Left ventricle myocardium inferior (tissue), 1 donor: ENCODE results near the gene DTNB. TPM values are rescaled to one million over a fixed set of nuclear protein-coding genes. Genes with fewer than 3 reads are reported as not detected.

Experiments used
- DNase-seq: peaks from one replicate; pipeline ENCODE4 v3.0.0-alpha.2; 2020
- H3K27ac ChIP-seq: fragments of 200-600 bp; replicated peaks from 2 replicates; pipeline ENCODE4 v1.8.0; 2021
- H3K27me3 ChIP-seq: fragments of 200-600 bp; 2 replicates; pipeline ENCODE4 v1.8.0; 2021; ENCODE audit warnings: low read depth
- H3K36me3 ChIP-seq: fragments of 200-600 bp; 2 replicates; pipeline ENCODE4 v1.8.0; 2021
- H3K4me1 ChIP-seq: fragments of 200-600 bp; 2 replicates; pipeline ENCODE4 v1.8.0; 2021
- H3K4me3 ChIP-seq: fragments of 200-600 bp; 2 replicates; pipeline ENCODE4 v1.8.0; 2021; ENCODE audit warnings: mild to moderate bottlenecking, moderate library complexity
- H3K9me3 ChIP-seq: fragments of 200-600 bp; replicated peaks from 2 replicates; pipeline ENCODE4 v1.8.0; 2021
- intact Hi-C: fragments of 100-400 bp; cut with micrococcal nuclease; formaldehyde crosslinking; loops from one replicate; pipeline ENCODE4 v1.11.0; 2022
- total RNA-seq: library from RNA; stranded (reverse); fragmentation: NEBNext Ultra II Directional; extraction: Animal tissue kit (Norgen Biotek cat#: 25700); gene quantifications from one replicate; pipeline ENCODE4 v1.2.1, GENCODE V29; 2021
- TF ChIP-seq, protein P1 (sequence below): fragments of 200-600 bp; IDR thresholded peaks from 2 replicates; pipeline ENCODE4 v1.8.0; 2021; ENCODE audit warnings: antibody characterized with exemption, mild to moderate bottlenecking, borderline replicate concordance
- donor health status: DM: no; HTN: yes; CAD: no; lungs with severe emphysema.

Gene DTNB
- total RNA-seq, 1 donor from 2014 or later = 4.5 TPM

DNA sequence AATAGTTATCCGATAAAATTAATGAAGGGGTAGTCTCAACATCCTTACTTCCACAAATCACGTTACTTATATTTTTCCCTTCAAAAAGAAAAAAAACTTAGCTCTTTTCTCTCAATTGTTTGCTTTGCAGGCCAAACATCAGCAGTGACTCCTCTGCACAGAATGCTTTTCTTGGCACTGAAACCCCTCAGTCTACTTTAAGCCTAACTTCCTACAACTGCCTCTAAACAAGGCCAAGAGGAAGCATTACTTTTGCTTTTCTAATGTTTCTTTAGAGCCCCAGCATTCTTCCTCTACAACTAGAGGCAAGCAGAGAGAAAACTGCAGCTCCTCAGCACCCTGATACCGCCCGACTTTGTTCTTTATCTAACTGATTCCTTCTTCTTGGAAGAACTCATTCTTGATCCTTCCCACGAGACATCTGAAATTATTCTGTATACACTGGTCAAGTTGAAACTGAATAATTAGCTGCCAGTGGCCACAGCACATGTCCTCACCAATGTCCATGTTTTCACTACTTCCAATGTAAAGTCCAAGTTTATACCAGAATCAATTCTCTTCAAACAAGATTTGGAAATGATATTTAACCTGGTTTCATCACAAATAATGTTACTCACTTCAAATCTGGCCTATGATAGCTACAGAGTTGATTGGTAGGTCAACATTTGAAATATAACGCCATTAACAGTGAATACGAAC is 55.3 kb downstream of the DTNB start:
- TF ChIP-seq, protein P1, sequence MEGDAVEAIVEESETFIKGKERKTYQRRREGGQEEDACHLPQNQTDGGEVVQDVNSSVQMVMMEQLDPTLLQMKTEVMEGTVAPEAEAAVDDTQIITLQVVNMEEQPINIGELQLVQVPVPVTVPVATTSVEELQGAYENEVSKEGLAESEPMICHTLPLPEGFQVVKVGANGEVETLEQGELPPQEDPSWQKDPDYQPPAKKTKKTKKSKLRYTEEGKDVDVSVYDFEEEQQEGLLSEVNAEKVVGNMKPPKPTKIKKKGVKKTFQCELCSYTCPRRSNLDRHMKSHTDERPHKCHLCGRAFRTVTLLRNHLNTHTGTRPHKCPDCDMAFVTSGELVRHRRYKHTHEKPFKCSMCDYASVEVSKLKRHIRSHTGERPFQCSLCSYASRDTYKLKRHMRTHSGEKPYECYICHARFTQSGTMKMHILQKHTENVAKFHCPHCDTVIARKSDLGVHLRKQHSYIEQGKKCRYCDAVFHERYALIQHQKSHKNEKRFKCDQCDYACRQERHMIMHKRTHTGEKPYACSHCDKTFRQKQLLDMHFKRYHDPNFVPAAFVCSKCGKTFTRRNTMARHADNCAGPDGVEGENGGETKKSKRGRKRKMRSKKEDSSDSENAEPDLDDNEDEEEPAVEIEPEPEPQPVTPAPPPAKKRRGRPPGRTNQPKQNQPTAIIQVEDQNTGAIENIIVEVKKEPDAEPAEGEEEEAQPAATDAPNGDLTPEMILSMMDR = no peak
- no peak overlapping the region for H3K4me3 ChIP-seq
- no peaks in the 10 kb centered on the region for H3K9me3 ChIP-seq
- H3K27me3 ChIP-seq = no peaks in the 10 kb centered on the region
- peak overlapping the region; percentile 50 for H3K27ac ChIP-seq
- intact Hi-C loops = no loop called here
- no peaks in the 10 kb centered on the region for H3K36me3 ChIP-seq
- DNase-seq = no peak
- H3K4me1 ChIP-seq = peaks cover 22% of the 10 kb centered on the region

DNA sequence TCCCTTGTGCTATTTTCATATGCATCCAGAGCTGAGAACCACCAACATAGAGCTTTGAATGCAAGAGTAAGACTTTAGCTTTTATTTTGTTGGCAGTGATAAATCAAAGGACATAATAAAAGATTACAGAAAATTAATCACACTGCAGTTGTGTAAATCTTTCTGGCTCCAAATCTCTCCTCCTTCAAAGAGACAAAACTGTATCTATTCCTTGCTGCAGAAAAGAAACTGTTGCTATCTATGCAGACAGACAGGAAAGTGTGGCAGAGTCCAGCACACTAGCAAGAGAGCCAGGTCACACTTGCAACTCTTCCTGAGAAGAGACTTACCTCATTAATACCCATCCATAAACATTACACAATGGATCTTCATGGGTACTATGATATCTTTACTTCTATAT is 57.5 kb downstream of the DTNB start:
- Histone ChIP-seq H3K36me3 (no peaks in the 10 kb centered on the region), H3K4me1 (peaks cover 22% of the 10 kb centered on the region), H3K27ac (no peak overlapping the region), H3K9me3 (no peaks in the 10 kb centered on the region), H3K27me3 (no peaks in the 10 kb centered on the region), H3K4me3 (no peak overlapping the region)
- intact Hi-C loops = no loop called here
- no peak for DNase-seq
- TF ChIP-seq, protein P1 = no peak

DNA sequence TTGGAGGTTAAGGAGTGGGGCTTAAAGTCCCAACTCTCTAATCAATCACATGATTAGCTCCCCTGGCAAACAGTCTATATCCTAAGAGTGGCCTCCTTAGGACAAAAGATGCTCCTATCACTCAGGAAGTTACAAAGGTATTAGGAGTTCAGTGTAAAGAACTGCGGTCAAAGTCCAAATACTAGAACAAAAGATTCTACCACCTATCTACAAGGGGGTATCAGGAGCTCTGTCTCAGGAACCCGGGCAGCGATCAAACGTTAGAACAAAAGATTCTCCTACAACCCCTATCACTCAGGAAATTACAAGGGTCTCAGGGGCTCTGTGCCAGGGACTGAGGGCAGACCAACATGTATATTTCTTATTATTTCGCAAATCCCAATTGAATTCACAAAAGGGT is 58.0 kb downstream of the DTNB start:
- H3K27me3 ChIP-seq = no peaks in the 10 kb centered on the region
- intact Hi-C loops = no loop called here
- no peak overlapping the region for H3K4me3 ChIP-seq
- no peak overlapping the region for H3K27ac ChIP-seq
- no peaks in the 10 kb centered on the region for H3K9me3 ChIP-seq
- TF ChIP-seq, protein P1 = no peak
- peaks cover 22% of the 10 kb centered on the region for H3K4me1 ChIP-seq
- no peaks in the 10 kb centered on the region for H3K36me3 ChIP-seq
- DNase-seq = no peak

DNA sequence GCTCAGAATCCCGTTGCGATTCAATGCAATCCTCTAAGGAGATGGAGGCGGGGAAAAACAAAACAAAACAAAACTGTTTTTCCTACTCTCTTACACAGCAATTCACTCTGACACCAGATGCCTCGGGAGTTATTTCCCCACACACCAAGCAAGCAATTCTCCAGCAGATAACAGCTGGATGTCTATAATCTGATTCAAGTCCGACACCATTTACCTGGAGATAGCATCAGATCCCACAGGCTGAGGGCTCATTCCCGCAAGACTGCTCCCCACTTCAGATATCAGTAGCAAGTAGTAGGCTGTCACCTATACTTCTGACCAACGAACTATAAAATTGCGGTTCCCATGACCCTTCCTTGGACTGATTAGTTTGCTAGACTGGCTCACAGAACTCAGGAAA is 58.7 kb downstream of the DTNB start:
- Histone ChIP-seq H3K27ac (no peak overlapping the region), H3K9me3 (no peaks in the 10 kb centered on the region), H3K27me3 (no peaks in the 10 kb centered on the region), H3K4me1 (peaks cover 22% of the 10 kb centered on the region), H3K36me3 (no peaks in the 10 kb centered on the region), H3K4me3 (no peak overlapping the region)
- no peak for DNase-seq
- intact Hi-C loops = no loop called here
- TF ChIP-seq, protein P1 = no peak

DNA sequence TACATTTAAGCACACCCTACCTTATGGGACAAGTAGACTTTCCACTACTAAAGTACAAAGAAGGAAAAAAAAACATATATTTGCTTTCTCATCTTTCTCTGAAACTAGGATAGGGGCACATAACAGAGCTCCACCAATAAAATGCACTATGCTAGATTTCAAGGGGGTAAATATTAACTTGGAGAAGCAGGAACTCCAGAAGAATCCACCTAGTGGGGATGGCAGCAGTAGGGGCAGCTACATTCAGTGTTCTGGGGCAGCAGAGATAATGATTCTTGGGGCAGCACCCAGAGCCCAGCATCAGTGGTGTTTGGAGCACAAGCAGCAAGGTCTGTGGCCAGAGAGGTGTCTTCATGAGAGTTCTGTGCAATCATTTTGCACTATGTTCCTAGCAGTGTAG is 64.7 kb downstream of the DTNB start:
- intact Hi-C loops = no loop called here
- TF ChIP-seq, protein P1 = no peak
- no peak for DNase-seq
- Histone ChIP-seq H3K4me3 (no peak overlapping the region), H3K4me1 (peaks cover 2% of the 10 kb centered on the region), H3K27me3 (no peaks in the 10 kb centered on the region), H3K27ac (no peak overlapping the region), H3K36me3 (no peaks in the 10 kb centered on the region), H3K9me3 (no peaks in the 10 kb centered on the region)
